HG02623 (cell line): ENCODE results near the gene KCNH2.

Source experiments
- ATAC-seq: cut with Tn5 transposase; IDR thresholded peaks from one replicate; pipeline ENCODE4 v1.9.1; 2021; ENCODE audit warnings: moderate library complexity; ENCODE audit not compliant: unreplicated experiment

KCNH2 gene

DNA sequence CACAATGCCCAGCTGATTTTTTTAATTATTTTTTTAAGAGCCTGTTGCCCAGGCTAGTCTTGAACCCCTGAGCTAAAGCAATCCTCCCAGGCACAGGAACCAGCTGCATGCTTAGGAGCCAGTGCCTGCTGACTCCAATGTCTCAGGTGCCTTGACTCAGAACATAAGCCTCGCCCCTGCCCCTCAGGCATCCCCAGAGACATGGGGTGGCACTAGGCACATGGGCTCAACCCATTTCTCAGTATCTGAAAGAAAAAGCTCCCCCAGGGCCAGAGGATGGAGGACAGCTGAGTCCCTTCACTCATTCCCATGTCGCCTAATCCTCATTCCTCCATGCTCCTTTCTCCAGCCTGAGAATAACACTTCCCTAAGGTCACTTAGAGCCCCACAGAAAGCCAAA is 39.1 kb downstream of the KCNH2 start:
- ATAC-seq = no peak

DNA sequence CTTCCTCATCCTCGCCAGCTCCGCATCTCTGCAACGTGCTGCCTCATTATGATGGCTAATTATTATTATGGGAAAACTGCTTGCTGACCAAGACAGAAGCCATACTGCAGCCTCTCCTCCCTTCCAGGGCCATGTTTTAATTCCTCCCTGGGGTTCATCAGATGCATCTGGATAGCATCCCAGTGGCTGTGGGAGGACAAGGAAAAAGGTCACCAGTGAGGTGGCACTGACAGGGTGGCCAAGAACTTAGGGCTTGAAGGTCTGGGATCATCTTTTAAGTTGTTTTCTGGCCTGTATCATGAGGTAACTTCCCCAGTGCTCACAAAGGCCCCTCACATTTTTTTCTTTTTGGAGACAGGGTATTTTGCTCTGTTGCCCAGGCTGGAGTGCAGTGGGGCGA is 39.6 kb downstream of the KCNH2 start:
- ATAC-seq = no peak

DNA sequence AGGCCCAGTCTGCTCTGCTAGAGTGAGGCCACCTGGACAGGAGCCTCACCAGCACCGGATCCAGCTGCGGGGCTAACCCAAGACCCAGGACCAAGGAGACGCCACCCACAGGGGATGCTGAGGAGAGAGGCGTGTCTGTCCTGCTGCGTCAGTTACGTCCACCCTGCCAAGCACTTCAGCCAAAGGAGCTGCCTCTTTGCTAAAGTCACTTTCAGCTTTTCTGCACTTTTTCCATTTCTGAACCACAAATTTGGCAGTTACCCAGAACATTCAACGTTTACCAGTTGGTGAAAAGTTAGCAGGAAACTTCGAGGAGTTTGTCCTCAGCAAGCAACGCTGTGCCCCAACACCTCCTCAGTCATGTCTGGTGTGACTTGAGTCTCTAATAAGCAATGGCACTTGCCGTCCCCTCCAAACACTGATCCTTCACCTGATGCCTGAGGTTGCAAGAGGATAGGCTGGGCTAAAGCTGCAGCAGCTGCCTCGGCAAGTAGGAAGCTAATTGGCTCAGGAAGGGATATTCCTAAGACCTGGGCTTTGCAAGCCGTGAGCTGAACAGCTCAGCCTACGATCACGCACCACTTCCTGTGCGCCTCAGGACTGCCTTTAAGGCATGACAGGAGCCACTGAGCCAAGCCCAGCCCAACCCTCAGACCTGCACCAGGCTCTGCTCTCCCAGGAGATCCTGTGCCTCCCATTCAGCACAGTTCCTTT is 40.1 kb downstream of the KCNH2 start:
- no peak for ATAC-seq

DNA sequence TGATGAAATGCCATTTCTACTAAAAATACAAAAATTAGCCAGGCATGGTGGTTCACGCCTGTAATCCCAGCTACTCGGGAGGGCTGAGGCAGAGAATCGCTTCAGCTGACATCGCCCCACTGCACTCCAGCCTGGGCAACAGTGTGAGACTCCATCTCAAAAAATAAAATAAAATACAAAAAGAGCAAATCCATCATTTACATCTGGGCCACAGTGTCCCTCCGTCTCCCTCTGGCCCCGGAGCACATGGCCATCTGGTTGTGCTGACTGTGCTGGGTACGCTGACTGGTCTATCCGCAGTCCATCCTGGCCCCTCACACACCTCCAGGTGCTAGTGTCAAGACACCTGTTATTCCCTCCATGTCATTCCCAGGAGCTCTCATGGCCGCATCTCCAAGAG is 42.1 kb downstream of the KCNH2 start:
- no peak for ATAC-seq

DNA sequence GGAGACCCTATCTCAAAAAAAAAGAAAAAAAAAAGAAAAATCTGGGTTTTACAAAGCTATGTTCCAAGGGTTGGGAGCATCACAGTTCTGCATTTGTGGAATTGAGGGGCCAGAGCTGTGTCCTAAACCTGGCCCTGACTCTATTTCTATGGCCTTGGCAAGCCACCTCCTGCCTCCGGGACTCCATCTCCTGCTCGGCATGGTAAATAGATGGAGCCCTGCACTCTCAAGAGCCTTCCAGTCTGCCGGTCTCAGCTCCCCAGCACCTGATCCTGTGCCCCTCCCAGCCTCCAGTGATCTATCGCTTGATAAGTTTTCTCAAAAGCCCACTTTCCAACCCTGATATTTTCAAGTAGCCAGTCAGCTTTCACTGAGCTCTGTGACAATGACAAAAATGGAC is 43.0 kb downstream of the KCNH2 start:
- no peak for ATAC-seq

DNA sequence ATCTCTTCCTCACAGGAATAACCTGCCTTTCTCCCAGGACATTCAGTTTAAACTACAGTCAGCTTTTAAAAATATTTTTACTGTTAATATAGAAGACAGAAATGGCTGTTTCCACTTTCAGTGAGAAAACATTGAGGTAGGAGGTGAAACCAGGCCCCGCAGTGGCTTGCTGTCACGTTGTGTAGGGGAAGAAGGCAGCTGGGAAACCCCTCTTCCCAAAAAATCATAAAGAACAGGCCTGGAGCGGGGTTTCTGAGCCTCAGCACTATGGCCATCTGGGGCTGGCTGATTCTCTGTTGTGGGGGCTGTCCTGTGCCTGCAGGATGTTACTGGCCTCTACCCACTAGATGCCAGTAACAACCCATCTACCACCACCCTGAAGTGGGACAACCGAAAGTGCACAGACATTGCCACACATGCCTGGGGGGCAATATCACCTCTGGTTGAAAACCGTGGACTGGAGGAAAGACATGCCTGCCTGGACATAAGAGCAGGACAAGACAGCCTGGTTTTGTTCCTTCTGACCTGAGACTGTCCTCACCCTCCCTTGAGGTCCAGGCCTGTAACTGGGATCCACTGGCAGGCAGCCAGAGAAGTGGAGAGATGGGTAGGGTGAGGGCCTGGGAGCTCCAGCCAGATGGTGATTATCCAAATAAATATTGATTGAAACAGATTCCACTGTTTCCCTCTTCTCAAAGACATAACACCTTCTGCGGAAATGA is 43.9 kb downstream of the KCNH2 start:
- no peak for ATAC-seq

DNA sequence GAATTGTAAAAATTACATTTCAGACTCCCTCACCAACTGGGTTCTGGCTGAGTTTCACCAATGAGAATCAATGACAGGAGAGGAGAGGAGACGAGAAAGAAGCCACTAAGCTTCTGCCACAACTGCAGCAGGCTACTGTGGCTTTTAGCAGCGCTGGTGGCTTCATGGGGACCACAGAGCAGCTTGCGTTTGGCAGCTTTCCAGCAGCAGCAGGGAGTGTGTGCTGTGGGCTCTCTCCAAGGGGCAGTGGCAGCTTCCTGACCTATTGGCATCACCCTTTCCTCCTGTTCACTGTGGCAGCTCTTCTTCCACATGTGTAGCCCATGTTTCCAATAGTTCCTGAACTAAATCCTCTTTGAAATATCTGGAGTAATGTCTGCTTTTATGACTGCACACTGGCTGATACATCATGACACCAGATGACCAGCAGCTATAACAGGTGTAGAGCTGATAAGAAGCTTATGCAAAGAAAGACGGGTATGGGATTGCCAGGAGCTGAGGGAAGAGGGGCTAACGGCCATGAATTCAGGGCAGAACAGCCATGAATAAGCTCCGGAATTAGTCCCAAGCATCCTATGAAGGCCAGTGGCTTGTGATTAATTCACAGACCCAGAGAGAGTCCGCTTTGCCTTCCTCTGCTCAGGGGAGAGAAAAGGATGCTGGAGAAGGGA is 46.8 kb downstream of the KCNH2 start:
- no peak for ATAC-seq

DNA sequence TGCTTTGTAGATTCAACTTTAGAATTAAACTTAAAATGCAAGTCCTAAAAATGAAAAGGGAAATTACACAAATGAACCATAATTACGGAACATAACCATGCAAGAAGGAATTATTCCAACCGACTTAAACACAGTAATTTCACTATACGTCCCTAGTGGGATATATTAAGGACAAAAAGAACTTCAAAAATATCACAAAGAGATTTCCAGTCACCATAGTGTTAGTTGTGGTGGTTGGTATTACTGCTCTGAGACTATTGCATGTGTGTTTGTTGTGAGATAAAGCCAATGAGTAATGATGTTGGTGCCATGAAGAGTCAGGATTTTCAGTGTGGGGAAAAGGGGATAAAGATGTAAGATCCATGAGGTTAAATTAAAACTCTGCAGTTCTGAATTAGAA is 49.6 kb downstream of the KCNH2 start:
- ATAC-seq = no peak

DNA sequence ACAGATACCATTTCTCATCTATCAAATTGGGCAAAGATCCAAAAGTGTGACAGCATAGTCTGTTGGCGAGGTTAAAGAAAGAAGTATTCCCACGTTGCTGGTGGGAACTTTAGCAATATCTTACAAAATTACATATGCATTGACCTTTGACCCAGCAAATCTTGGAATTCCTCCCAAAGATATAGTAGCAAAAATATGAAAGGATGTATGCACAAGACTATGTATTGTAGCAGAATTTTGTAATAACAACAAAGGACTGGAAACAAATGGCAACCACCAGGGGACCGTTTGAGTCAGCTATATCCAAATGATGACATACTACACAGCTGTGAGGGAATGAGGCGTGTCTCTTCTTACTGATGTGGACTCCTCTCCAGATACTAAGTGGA is 50.2 kb downstream of the KCNH2 start:
- ATAC-seq = no peak

DNA sequence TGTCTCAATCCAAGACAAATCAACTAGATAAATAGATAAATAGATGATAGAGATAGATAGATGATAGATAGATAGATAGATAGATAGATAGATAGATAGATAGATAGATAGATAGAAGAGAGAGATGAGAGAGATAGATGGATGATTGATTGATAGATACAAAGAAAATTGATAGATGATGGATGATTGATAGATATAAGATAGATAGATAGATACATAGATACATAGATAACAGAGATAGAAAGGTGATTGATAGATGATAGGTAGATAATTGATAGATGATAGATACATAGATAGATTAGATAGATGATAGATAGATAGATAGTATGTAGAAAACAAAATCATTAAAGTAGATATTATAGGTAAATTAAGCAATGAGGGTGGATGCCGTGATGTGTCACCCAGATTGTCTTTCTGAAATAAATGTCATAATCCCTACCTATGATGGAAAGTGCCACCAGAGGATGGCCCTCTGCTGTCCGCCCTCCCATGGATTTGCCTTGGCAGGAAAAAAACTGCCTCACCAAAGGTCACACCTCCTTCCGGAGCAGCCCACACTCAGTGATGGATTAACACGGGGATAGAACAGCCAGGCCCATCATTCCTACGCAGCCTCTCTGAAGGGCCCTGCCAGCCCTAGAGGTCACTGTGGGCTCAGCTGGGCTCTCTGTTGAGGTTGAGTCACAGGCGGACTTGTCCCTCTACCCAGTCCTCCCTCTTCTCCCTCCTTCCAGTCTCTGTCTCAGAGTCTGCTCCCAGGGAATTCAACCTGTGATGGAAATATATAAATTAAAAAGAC is 50.8 kb downstream of the KCNH2 start:
- ATAC-seq = no peak

DNA sequence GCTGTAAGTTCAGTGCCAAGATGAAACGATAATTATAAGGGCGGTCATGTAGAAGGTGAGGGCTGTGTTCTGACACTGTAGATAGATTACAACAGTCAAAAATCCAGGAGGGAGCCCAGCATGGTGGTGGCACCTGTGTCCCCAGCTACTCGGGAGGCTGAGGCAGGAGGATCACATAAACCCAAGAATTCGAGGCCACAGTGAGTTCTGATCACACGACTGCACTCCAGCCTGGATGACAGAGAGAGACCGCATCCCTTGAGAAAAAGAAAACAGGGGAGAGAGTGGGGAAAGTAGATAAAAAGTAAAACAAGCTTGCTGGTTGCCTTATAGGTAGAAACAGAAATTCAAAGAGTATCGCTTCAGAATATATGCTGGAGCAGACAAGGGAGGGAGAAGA is 52.1 kb downstream of the KCNH2 start:
- no peak for ATAC-seq

DNA sequence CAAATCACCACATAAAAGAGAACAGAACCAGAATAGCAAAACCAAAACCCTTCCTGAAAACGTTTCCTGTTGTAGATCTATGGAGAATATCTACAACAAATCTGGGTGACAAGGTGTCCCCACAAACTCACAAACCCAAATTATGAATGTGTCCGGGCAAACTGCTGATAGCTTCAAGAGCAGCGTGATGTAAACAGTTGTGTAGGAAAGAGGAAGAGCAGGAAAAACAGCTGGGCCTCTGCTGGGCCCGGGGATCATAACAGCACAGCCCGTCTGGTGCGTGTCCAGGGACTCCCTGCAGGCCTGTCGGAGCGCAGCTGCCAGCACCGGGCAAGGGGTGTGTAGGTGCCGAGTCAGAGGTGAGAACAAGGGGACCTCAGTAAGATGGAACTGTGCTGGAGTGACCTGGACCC is 53.7 kb downstream of the KCNH2 start:
- ATAC-seq = no peak

DNA sequence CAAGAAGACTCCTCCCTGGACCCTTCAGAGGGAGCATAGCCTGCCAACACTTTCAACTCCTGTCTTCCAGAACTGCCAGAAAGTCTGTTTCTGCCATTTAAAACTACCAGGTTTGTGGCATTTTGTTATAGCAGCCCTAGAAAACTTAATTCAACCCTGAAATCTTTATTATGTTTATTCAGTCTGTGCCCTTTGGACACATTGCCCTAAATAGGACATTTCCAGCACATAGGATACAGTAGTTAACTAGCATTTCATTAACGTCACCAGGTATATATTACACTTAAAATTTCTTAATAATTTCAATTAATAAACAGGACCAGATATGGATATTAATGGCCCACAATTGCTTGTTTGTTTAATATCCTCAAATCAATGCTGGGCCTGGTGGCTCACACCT is 54.3 kb downstream of the KCNH2 start:
- ATAC-seq = no peak

DNA sequence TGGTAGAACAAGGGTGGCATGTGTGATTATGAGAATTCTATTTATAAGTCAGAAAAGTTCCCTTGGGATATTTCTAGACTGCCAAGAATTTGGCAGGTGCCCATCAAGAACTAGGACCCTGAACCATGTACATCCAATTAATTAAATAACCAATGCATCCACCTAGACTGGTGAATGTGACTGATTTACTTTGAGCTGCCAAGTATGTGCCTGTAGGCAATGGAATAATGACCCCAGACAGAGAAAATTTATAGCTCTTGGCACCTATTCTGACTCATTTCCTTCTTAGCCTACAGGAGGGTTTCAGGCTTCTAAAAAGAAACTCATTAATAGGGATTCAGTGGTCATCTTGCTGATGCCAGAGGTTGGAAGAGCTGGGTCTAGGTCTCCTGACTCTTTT is 54.9 kb downstream of the KCNH2 start:
- ATAC-seq = no peak

DNA sequence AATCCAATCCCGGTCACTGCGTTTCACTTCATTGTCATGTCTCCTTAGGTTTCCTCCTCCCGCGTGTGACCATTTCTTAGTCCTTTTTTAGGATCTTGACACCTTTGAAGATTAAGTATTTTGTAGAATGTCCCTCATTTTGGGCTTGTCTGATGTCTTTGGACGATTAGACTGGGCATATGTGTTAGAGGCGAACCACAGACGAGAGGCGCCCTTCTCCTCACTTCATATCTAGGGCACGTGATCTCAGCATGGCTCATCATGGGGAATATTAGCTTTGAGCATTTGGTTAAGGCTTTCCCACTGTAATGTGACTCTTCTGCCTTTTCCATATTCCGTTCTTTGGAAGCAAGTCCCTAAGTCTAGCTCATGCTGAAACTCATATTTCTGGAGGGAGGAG is 59.0 kb downstream of the KCNH2 start:
- ATAC-seq = no peak

DNA sequence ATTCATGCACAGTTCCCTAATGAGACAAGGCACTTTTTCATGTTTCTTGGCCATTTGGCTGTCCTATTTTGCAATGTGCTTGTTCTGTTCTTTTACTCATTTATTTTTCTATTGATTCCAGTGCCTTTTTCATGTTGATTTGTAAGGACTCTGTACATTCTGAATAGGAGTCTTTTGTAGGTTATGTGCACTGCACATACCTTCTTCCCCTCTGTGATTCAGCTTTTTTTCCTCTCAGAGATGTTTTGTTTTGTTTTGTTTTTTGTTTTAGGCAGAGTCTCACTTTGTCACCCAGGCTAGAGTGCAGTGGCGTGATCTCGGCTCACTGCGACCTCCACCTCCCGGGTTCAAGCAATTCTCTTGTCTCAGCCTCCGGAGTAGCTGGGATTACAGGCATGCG is 59.7 kb downstream of the KCNH2 start:
- ATAC-seq = no peak

DNA sequence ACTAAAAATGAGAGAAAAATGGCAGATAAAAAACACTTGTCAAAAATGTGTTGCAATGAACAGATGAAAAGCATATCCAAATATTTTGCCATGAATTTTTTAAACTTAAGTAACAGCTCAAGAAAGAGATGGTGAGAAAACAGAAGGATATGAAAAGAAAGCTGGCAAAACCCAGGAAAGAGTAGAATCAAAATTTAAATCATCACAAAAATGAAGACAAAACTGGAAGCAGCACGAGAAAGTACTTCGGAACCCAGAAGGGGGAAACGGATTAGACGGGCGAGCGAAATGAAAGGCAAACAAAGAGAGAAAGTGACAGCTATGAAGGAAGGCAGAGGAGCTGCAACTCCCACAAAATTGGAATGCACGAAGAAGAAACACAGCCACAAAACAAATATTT is 60.2 kb downstream of the KCNH2 start:
- no peak for ATAC-seq

DNA sequence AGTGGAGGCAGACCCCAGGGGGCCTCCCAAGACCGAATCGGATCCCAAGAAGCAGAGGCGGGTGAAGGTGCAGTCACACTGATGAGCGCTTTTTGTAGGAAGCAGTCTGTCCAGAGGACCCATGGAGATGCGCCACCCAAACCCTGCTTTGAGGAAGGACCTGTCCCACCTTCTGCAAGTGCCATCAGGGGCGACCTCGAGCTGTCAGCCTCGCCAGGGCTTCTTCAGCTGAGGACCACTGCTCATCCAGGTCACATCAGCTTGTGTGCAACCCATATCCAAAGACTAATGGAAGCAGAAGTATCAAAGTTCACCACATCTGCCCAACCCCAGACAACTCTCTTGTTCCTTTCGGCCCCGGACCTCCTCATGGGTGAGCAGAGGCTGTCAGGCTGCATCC is 61.5 kb downstream of the KCNH2 start:
- no peak for ATAC-seq

DNA sequence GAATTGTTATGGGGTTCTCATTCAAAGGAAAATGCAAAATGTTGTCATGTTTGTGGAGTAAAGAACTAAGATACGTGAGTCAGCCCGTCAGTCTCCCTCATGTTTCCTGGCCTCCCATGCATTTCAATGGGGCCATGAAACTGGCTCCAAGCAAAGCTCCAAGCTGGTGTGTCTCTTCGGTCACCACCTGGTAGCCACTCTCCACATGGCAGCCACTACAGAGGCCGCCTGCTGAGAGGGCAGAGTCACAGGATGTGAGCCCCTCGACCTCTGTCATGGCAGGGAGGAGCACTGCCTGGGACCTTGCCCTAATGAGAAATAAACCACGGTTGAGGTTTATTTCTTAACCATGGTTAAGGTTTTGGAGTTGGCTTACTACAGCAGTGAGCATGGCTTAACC is 63.2 kb downstream of the KCNH2 start:
- ATAC-seq = no peak

DNA sequence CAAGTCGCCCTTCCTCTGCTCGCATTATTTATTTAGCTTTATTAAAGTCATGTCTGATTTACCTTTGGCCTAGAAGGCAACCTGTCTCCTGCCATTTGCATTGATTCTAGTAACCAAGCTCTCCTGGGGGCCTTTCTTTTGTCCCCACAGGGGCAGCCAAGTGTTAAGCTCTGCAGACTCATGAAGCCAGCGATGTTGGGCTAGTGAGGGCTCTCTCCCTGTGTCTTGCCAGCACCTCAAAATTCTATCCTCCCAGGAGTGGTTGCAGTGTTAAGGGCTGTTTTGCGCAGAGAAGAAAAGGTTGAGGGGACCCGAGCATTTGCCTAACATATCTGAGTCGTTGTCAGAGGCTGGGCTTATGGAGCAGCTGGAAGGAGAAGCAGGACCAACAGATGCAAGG is 63.9 kb downstream of the KCNH2 start:
- ATAC-seq = no peak

DNA sequence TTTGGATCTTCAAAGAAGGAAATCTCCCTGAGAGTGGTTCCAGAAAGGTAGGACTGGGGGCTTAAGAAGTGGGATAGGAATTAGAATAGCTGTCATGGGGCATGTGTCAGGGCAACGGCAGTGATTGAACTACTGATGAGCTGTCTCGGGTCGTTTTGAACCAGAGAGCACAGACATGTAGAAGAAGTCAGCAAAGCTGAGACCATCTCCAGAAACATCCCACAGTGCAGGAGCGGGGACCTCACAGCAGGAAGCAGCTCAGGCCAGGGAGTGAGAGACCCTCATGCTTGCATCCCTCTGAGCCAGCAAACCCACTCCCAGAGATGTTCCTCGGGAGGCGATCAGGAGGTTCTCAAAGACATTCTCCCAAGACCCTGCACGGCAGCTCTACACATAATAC is 65.7 kb downstream of the KCNH2 start:
- ATAC-seq = no peak
